GM23338 (cell line): Measurements from ENCODE around the gene MIAT. TPM values are rescaled to one million over a fixed set of nuclear protein-coding genes. Genes with fewer than 3 reads are reported as not detected.

Source experiments
- ATAC-seq: fragments of 200-7000 bp; cut with Tn5 transposase; 3 replicates; pipeline ENCODE4 v1.9.1; 2020
- DNase-seq: peaks from one replicate; pipeline ENCODE4 v3.0.0-alpha.2; 2015; ENCODE audit warnings: low spot score
- H2AFZ ChIP-seq: fragments of 200-600 bp; sonication (generic); 2 replicates; pipeline ENCODE4 v1.8.0; 2016; ENCODE audit warnings: antibody characterized with exemption, mild to moderate bottlenecking, moderate library complexity
- H3F3A ChIP-seq: fragments of 200-600 bp; sonication (generic); replicated peaks from 2 replicates; pipeline ENCODE4 v1.8.0; 2017; ENCODE audit warnings: antibody characterized with exemption, mixed run types, low read depth
- H3K27ac ChIP-seq: fragments of 200-600 bp; sonication (generic); 2 replicates; pipeline ENCODE4 v1.6.1; 2016; ENCODE audit warnings: low read depth
- H3K27me3 ChIP-seq: fragments of 200-600 bp; sonication (generic); 2 replicates; pipeline ENCODE4 v1.8.0; 2016; ENCODE audit warnings: mild to moderate bottlenecking, mixed run types, moderate library complexity; ENCODE audit not compliant: insufficient read depth
- H3K36me3 ChIP-seq: fragments of 200-600 bp; sonication (generic); 2 replicates; pipeline ENCODE4 v1.8.0; 2016; ENCODE audit warnings: mild to moderate bottlenecking; ENCODE audit not compliant: insufficient read depth
- H3K4me1 ChIP-seq: fragments of 200-600 bp; sonication (generic); 2 replicates; pipeline ENCODE4 v1.8.0; 2016; ENCODE audit warnings: mild to moderate bottlenecking, moderate library complexity; ENCODE audit not compliant: insufficient read depth
- H3K4me2 ChIP-seq: fragments of 200-600 bp; sonication (generic); 2 replicates; pipeline ENCODE4 v1.7.1; 2017; ENCODE audit warnings: mixed run types
- H3K4me3 ChIP-seq: fragments of 200-600 bp; sonication (generic); 2 replicates; pipeline ENCODE4 v1.6.1; 2016; ENCODE audit warnings: mixed run types
- H3K79me2 ChIP-seq: fragments of 200-600 bp; sonication (generic); replicated peaks from 2 replicates; pipeline ENCODE4 v1.8.0; 2017; ENCODE audit warnings: mild to moderate bottlenecking; ENCODE audit not compliant: insufficient read depth
- H3K9me2 ChIP-seq: fragments of 200-600 bp; sonication (generic); 2 replicates; pipeline ENCODE4 v1.8.0; 2017; ENCODE audit not compliant: insufficient read depth
- H4K20me1 ChIP-seq: fragments of 200-600 bp; sonication (generic); replicated peaks from 2 replicates; pipeline ENCODE4 v1.8.0; 2017; ENCODE audit warnings: mild to moderate bottlenecking; ENCODE audit not compliant: insufficient read depth
- H3K27ac Mint-ChIP-seq: 2 replicates; pipeline ENCODE4 v1.8.0; 2020; ENCODE audit warnings: inconsistent platforms, mild to moderate bottlenecking, moderate library complexity, mixed read lengths
- H3K27me3 Mint-ChIP-seq: 3 replicates; pipeline ENCODE4 v1.8.0; 2022; ENCODE audit warnings: low read depth, mild to moderate bottlenecking, moderate library complexity, mixed read lengths, inconsistent platforms; ENCODE audit not compliant: insufficient read depth, poor library complexity
- H3K36me3 Mint-ChIP-seq: 3 replicates; pipeline ENCODE4 v1.8.0; 2021; ENCODE audit warnings: low read depth, mild to moderate bottlenecking, inconsistent platforms, moderate library complexity, mixed read lengths
- H3K4me1 Mint-ChIP-seq: 3 replicates; pipeline ENCODE4 v1.8.0; 2020; ENCODE audit warnings: mild to moderate bottlenecking, inconsistent platforms, mixed read lengths
- H3K4me3 Mint-ChIP-seq: 3 replicates; pipeline ENCODE4 v1.8.0; 2021; ENCODE audit warnings: moderate library complexity, mild to moderate bottlenecking, inconsistent platforms, mixed read lengths
- H3K9me3 Mint-ChIP-seq: 3 replicates; pipeline ENCODE4 v1.8.0; 2020; ENCODE audit warnings: moderate library complexity, mild to moderate bottlenecking, inconsistent platforms, mixed read lengths
- CREB1 ChIP-seq: fragments of 250-450 bp; sonication (Bioruptor Pico); IDR thresholded peaks from 2 replicates; pipeline ENCODE4 v1.5.0; 2020; ENCODE audit warnings: low read depth, mild to moderate bottlenecking, moderate library complexity
- CTCF ChIP-seq, 2 experiments: fragments of 200-600 bp in 1 of 2; sonication (generic) in 1 of 2; conservative IDR thresholded peaks; 2 replicates each; pipeline versions ENCODE4 v1.5.1 to v1.6.1; 2016 to 2017; ENCODE audit warnings: antibody characterized with exemption in 2 of 2, low read depth in 2 of 2, mild to moderate bottlenecking in 2 of 2, moderate library complexity in 1 of 2
- ETS1 ChIP-seq: IDR thresholded peaks from 2 replicates; pipeline ENCODE4 v1.6.1; 2016; ENCODE audit warnings: antibody characterized with exemption
- EZH2 ChIP-seq: fragments of 200-600 bp; sonication (generic); IDR thresholded peaks from one replicate; pipeline ENCODE4 v1.8.0; 2017; ENCODE audit warnings: antibody characterized with exemption, mild to moderate bottlenecking, low read depth; ENCODE audit not compliant: unreplicated experiment
- EZH2phosphoT487 ChIP-seq: fragments of 200-600 bp; sonication (generic); IDR thresholded peaks from one replicate; pipeline ENCODE4 v1.8.1; 2018; ENCODE audit warnings: antibody characterized with exemption; ENCODE audit not compliant: unreplicated experiment
- JUNB ChIP-seq: IDR thresholded peaks from one replicate; pipeline ENCODE4 v1.6.1; 2016; ENCODE audit warnings: antibody characterized with exemption; ENCODE audit not compliant: unreplicated experiment
- NANOG ChIP-seq: IDR thresholded peaks from 2 replicates; pipeline ENCODE4 v1.6.1; 2016; ENCODE audit warnings: antibody characterized with exemption, borderline replicate concordance
- POLR2AphosphoS5 ChIP-seq: IDR thresholded peaks from 2 replicates; pipeline ENCODE4 v1.6.1; 2016; ENCODE audit warnings: antibody characterized with exemption, low read depth
- STAT1 ChIP-seq: IDR thresholded peaks from one replicate; pipeline ENCODE4 v1.6.1; 2016; ENCODE audit warnings: antibody characterized with exemption; ENCODE audit not compliant: unreplicated experiment
- ZNF114 ChIP-seq: fragments of 250-450 bp; sonication (Bioruptor Pico); IDR thresholded peaks from 2 replicates; pipeline ENCODE4 v1.5.0; 2020; ENCODE audit warnings: mild to moderate bottlenecking, moderate library complexity
- ZNF331 ChIP-seq: fragments of 250-450 bp; sonication (Bioruptor Pico); IDR thresholded peaks from 2 replicates; pipeline ENCODE4 v1.5.0; 2020; ENCODE audit warnings: low read depth, mild to moderate bottlenecking, moderate library complexity
- ZNF462 ChIP-seq: fragments of 250-450 bp; sonication (Bioruptor Pico); IDR thresholded peaks from 2 replicates; pipeline ENCODE4 v1.5.0; 2020; ENCODE audit warnings: mild to moderate bottlenecking, moderate library complexity
- polyA plus RNA-seq: library from polyadenylated mRNA; unstranded; fragments of >200 nt; fragmentation: Nextera tagmentation; extraction: Ambion mirVana; gene quantifications from 2 replicates; pipeline ENCODE4 v1.2.1, GENCODE V29; 2016
- total RNA-seq: library from RNA; depleted of rRNA; stranded (reverse); fragments of >200 nt; shearing (Covaris generic); gene quantifications from 2 replicates; pipeline ENCODE4 v1.2.3, GENCODE V29; 2014

MIAT gene
- total and polyA plus RNA-seq, 2 experiments from 2014 or later, result 10.0 to 63.6 TPM

GRCh38 chr22:26663374-26663923 lies 6.1 kb downstream of the MIAT start:
- 0 out of 2 replicates have a peak, but pooled peaks cover 16% of the 10 kb centered on the region for H3K36me3 ChIP-seq
- no peak overlapping the region for H2AFZ ChIP-seq
- H3K27ac Mint-ChIP-seq, result no peak overlapping the region
- H4K20me1 ChIP-seq, result peaks cover 7% of the 10 kb centered on the region
- H3K27me3 Mint-ChIP-seq, result peaks cover 10% of the 10 kb centered on the region
- TF ChIP-seq EZH2phosphoT487, result no peak
- TF ChIP-seq STAT1, result no peak
- no peak for TF ChIP-seq POLR2AphosphoS5
- no peak for TF ChIP-seq ETS1
- no peak for TF ChIP-seq CTCF (conservative IDR thresholded peaks at IDR 0.05; ENCODE audit: low read depth in 2 of 2)
- TF ChIP-seq JUNB, result no peak
- TF ChIP-seq ZNF331, result no peak
- TF ChIP-seq CREB1 (CRISPR knock-in tag), result no peak
- no peak for TF ChIP-seq ZNF114 (CRISPR knock-in tag)
- TF ChIP-seq EZH2, result no peak
- no peak for TF ChIP-seq NANOG
- no peak for TF ChIP-seq ZNF462 (CRISPR knock-in tag)
- H3K4me2 ChIP-seq, result no peak overlapping the region
- H3K4me1 ChIP-seq, result peaks cover 26% of the 10 kb centered on the region
- peaks cover 43% of the 10 kb centered on the region for H3K4me1 Mint-ChIP-seq
- H3K4me3 ChIP-seq, result no peak overlapping the region
- no peaks in the 10 kb centered on the region for H3K9me3 Mint-ChIP-seq
- no peaks in the 10 kb centered on the region for H3K27me3 ChIP-seq
- H3K79me2 ChIP-seq, result peaks cover 43% of the 10 kb centered on the region
- no peak overlapping the region for H3K27ac ChIP-seq
- no peak overlapping the region for H3K4me3 Mint-ChIP-seq
- no peaks in the 10 kb centered on the region for H3K9me2 ChIP-seq
- peaks cover 60% of the 10 kb centered on the region for H3K36me3 Mint-ChIP-seq
- no peak for ATAC-seq
- peaks cover 12% of the 10 kb centered on the region for H3F3A ChIP-seq
- no peak for DNase-seq
